Activated naive CD4-positive, alpha-beta T cell treated with anti-CD3 and anti-CD28 coated beads, Interleukin-2, amount 50 U/mL, for 16 hours (primary cell): ENCODE measurements around the gene HSPB6.

ENCODE experiments used
- DNase-seq: peaks from one replicate; pipeline ENCODE4 v3.0.0-alpha.2; 2020

The HSPB6 gene

GRCh38 chr19:35713904-35714495 is 42.8 kb downstream of the HSPB6 start:
- no peak for DNase-seq

GRCh38 chr19:35713506-35713850 is 43.4 kb downstream of the HSPB6 start:
- no peak for DNase-seq

- peak; percentile 51 for DNase-seq
Observed at GRCh38 chr19:35712567-35713505, 44.0 kb downstream of the HSPB6 start.

GRCh38 chr19:35710784-35711723 is 45.8 kb downstream of the HSPB6 start:
- peak; percentile 50 for DNase-seq

- no peak for DNase-seq
Observed at GRCh38 chr19:35708391-35708790, 48.4 kb downstream of the HSPB6 start.
